HFFc6 (cell line): ENCODE results near the gene NPFFR1. TPM values are rescaled to one million over a fixed set of nuclear protein-coding genes. Genes with fewer than 3 reads are reported as not detected.
A peak's percentile ranks its signal among the peaks of the same experiment; 100 is the strongest.

Experiments used
- DNase-seq: peaks from one replicate; pipeline ENCODE4 v3.0.0-alpha.2; 2018
- H3K27ac Mint-ChIP-seq: 2 replicates; pipeline ENCODE4 v1.8.0; 2020; ENCODE audit warnings: mild to moderate bottlenecking, mixed read lengths
- H3K27me3 Mint-ChIP-seq: 2 replicates; pipeline ENCODE4 v1.8.0; 2021; ENCODE audit warnings: mild to moderate bottlenecking, moderate library complexity, mixed read lengths; ENCODE audit not compliant: insufficient read depth
- H3K36me3 Mint-ChIP-seq: 2 replicates; pipeline ENCODE4 v1.8.0; 2021; ENCODE audit warnings: low read depth, mixed read lengths
- H3K4me1 Mint-ChIP-seq: 2 replicates; pipeline ENCODE4 v1.8.0; 2020; ENCODE audit warnings: low read depth, mixed read lengths
- H3K4me3 Mint-ChIP-seq: 2 replicates; pipeline ENCODE4 v1.8.0; 2020; ENCODE audit warnings: mild to moderate bottlenecking, moderate library complexity, mixed read lengths
- H3K9me3 Mint-ChIP-seq: 2 replicates; pipeline ENCODE4 v1.8.0; 2020; ENCODE audit warnings: mild to moderate bottlenecking, mixed read lengths
- total RNA-seq, 6 experiments: library from RNA; stranded (reverse); fragmentation: NEBNext Ultra II Directional; extraction: Animal tissue kit (Norgen Biotek cat#: 25700); gene quantifications; 2 replicates in 1 of 6; 3 replicates in 5 of 6; pipeline ENCODE4 v1.2.3, GENCODE V29; 2021
- TF ChIP-seq, protein P1 (sequence below): fragments of 200-600 bp; sonication (generic); IDR thresholded peaks from 2 replicates; pipeline ENCODE4 v1.5.0; 2021; ENCODE audit warnings: antibody characterized with exemption, mild to moderate bottlenecking

Gene NPFFR1
- total RNA-seq, 6 experiments from 2014 or later = not detected

DNA sequence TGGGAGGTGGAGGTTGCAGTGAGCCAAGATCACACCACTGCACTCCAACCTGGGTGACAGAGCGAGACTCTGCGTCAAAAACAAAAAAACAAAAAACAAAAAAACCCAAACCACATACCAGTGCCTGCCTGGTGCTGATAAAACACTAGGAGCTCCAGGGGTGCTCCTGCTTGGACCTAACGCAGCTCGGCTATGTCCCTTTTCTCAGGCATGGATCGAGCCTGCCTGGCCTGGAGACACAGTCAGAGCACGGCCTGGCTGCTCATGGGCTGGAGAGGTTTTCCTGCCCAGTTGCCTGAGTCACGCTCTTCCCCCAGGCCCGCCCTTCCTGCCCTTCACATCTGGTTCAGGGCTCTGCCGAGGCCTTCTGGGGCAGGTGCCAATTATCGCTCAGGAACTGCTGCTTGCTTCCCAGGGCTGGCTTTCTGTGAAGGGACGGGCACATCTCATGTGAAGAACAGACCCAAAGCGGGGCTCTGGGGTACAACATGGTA lies 12.6 kb upstream of the NPFFR1 start:
- H3K4me1 Mint-ChIP-seq = peaks cover 21% of the 10 kb centered on the region
- no peaks in the 10 kb centered on the region for H3K9me3 Mint-ChIP-seq
- peak; percentile 82 for DNase-seq
- H3K36me3 Mint-ChIP-seq = no peaks in the 10 kb centered on the region
- H3K27me3 Mint-ChIP-seq = peaks cover 8% of the 10 kb centered on the region
- peak overlapping the region; percentile 61; the same call in 1 of the 2 replicates for H3K27ac Mint-ChIP-seq
- TF ChIP-seq, protein P1, sequence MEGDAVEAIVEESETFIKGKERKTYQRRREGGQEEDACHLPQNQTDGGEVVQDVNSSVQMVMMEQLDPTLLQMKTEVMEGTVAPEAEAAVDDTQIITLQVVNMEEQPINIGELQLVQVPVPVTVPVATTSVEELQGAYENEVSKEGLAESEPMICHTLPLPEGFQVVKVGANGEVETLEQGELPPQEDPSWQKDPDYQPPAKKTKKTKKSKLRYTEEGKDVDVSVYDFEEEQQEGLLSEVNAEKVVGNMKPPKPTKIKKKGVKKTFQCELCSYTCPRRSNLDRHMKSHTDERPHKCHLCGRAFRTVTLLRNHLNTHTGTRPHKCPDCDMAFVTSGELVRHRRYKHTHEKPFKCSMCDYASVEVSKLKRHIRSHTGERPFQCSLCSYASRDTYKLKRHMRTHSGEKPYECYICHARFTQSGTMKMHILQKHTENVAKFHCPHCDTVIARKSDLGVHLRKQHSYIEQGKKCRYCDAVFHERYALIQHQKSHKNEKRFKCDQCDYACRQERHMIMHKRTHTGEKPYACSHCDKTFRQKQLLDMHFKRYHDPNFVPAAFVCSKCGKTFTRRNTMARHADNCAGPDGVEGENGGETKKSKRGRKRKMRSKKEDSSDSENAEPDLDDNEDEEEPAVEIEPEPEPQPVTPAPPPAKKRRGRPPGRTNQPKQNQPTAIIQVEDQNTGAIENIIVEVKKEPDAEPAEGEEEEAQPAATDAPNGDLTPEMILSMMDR = no peak
- no peak overlapping the region for H3K4me3 Mint-ChIP-seq

DNA sequence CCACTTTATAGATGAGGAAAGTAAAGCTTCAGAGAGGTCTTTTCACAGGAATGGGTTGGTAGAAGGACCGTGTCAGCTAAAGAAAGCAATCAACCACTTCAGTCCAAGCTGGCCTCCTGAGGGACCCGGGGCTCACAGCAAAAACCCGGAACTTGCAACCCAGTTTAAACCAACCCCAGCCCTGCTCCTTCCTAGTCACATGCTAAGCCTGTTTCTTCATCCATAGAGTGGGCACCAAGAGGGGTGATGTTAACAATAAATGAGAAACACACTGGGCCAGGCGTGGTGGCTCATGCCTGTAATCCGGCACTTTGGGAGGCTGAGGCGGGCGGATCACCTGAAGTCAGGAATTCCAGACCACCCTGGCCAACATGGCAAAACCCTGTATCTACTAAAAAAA lies 12.1 kb upstream of the NPFFR1 start:
- no peaks in the 10 kb centered on the region for H3K9me3 Mint-ChIP-seq
- 0 out of 2 replicates have a peak overlapping the region, but pooled peaks have one; percentile 61 for H3K27ac Mint-ChIP-seq
- TF ChIP-seq, protein P1 = no peak
- no peak for DNase-seq
- no peak overlapping the region for H3K4me3 Mint-ChIP-seq
- H3K36me3 Mint-ChIP-seq = no peaks in the 10 kb centered on the region
- H3K27me3 Mint-ChIP-seq = peaks cover 8% of the 10 kb centered on the region
- H3K4me1 Mint-ChIP-seq = peaks cover 23% of the 10 kb centered on the region

DNA sequence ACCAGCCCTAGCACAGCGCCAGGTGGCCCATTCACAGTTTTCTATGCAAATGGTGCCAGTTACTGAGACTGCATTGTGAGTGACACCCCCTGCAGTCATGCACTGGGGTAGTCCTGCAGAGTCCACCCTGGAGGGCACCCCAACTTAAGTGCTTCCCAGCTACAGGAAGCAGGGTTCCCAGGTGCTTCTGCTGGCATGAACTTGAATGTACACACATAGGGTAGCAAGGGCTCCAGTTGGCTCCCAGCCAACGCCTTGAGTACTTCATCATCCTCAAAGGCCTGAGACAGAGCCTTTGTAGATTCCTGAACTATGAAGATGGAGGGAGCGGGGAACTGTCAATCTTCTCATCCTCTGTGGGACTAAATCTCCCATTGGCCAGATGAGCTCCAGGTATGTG lies 11.5 kb upstream of the NPFFR1 start:
- DNase-seq = no peak
- TF ChIP-seq, protein P1 = no peak
- Mint-ChIP-seq H3K27ac (no peak overlapping the region), H3K9me3 (no peaks in the 10 kb centered on the region), H3K4me3 (no peak overlapping the region), H3K27me3 (peaks cover 5% of the 10 kb centered on the region), H3K36me3 (no peaks in the 10 kb centered on the region), H3K4me1 (peaks cover 29% of the 10 kb centered on the region)

DNA sequence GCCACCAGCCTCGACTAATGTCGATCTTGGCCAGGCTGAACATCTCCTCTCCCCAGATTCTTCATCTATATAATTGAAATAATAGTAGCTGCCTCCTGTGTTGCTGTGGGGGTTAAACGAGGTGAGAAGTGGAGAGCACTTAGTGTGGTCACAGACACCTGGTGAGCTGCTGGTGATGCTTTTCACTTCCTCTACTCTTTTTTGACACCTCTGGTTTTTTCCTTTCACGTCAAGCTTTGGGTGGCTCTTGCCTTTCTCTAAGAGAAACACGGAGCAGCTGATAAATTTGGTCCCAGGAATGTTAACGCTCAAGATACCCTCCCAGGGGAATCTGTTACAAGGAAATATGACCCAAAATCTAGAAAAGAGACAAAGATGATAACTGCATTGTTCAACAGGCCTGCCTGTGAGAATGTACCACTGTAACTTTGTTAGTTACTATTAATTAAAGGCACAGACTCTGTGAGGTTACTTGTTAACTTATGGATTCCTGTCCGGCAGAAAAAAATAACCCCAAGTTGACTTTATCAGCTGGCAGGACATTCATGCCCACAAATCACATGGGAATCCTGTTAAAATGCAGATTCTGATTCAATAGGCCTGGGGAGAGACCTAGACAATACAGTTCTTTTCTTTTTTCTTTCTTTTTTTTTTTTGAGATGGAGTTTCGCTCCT lies 9.5 kb upstream of the NPFFR1 start:
- Mint-ChIP-seq H3K4me3 (no peak overlapping the region), H3K4me1 (peaks cover 34% of the 10 kb centered on the region), H3K27me3 (peaks cover 1% of the 10 kb centered on the region), H3K36me3 (no peaks in the 10 kb centered on the region), H3K9me3 (no peaks in the 10 kb centered on the region), H3K27ac (no peak overlapping the region)
- DNase-seq = no peak
- TF ChIP-seq, protein P1 = no peak

DNA sequence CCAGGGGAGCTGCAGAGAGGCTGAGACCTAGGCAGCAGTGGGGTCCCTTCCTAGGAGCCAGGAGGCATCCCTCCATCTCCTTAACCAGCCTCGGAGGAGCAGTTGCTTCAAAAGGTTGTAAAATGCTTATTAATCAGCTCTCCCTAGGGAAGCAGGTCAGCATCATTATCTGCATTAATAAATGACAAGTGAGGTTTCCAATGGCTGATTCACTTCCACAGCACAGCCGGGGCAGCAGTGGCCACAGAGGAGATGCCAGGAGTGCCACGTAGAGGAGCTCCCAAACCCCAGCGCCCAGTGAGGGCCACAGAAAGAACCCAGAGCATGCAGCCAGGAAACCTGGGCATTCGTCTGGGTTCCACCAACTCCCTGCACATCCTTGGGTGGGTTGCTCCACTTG lies 8.2 kb upstream of the NPFFR1 start:
- Mint-ChIP-seq H3K36me3 (no peaks in the 10 kb centered on the region), H3K27ac (no peak overlapping the region), H3K4me3 (no peak overlapping the region), H3K9me3 (no peaks in the 10 kb centered on the region), H3K27me3 (peaks cover 4% of the 10 kb centered on the region), H3K4me1 (peaks cover 31% of the 10 kb centered on the region)
- no peak for DNase-seq
- TF ChIP-seq, protein P1 = no peak
